Measurements from ENCODE around the gene UBE4B. TPM values are rescaled to one million over a fixed set of nuclear protein-coding genes. Genes with fewer than 3 reads are reported as not detected.
"Not testable (repeated sequence)": the region's sequence is repeated elsewhere in the genome, so short reads cannot be mapped to it uniquely, and the experiment has no call there.

UBE4B gene
- total RNA-seq, 4 donors from 2014 or later = 37.5 to 60.3 (median 51.3) TPM

DNA sequence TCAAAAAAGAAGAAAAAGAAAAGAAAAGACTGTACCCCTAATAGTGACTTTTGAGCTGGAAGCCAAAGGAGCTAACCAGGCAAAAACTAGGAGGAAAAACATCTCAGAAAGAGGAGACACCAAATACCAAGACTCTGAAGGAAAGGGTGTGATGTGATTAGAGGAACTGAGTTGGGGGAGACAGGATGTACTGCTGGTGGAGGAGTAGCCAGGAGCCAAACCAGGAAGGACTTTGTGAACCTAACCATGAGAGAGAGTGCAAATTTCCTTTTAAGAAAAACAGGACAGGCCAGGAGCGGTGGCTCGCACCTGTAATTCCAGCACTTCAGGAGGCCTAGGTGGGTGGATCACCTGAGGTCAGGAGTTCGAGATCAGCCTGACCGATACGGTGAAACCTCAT, 39.8 kb upstream of the UBE4B start:
- intact Hi-C loops (cut with DNase I) = no loop called here

DNA sequence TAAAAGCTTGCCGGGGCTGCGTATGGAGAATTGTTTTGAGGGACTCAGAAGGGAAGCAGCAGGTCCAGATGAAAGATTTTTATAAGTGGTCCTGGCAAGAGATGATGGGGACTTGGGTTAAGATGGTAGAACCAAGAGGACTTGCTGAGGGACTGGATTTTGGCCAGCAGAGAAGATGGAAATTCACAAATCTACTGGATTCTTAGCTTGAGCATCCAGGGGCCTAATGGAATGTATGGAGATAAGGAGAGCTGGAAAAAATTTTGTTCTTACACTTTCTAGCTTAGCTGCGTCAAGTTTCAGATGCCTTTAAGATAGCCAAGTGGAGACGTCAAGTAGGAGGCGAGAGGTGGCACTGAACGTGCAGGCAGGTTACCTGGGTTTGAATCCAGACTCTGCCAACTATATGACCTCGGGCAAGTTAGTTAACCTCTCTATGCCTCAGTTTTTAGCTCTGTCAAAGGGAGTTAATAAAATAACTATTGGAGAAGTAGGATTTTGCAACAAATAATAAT, 39.1 kb upstream of the UBE4B start:
- no peaks in the 10 kb centered on the region for H3K36me3 ChIP-seq
- intact Hi-C loops (cut with DNase I) = no loop called here
- WGBS, 2 donors = 76 to 81% methylated on average over 7 of the region's 7 CpGs
- no peak for TF ChIP-seq POLR2A (IDR thresholded peaks at IDR 0.05)
- TF ChIP-seq, protein P1, sequence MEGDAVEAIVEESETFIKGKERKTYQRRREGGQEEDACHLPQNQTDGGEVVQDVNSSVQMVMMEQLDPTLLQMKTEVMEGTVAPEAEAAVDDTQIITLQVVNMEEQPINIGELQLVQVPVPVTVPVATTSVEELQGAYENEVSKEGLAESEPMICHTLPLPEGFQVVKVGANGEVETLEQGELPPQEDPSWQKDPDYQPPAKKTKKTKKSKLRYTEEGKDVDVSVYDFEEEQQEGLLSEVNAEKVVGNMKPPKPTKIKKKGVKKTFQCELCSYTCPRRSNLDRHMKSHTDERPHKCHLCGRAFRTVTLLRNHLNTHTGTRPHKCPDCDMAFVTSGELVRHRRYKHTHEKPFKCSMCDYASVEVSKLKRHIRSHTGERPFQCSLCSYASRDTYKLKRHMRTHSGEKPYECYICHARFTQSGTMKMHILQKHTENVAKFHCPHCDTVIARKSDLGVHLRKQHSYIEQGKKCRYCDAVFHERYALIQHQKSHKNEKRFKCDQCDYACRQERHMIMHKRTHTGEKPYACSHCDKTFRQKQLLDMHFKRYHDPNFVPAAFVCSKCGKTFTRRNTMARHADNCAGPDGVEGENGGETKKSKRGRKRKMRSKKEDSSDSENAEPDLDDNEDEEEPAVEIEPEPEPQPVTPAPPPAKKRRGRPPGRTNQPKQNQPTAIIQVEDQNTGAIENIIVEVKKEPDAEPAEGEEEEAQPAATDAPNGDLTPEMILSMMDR (IDR thresholded peaks at IDR 0.05) = no peak
- no peaks in the 10 kb centered on the region for H3K9me3 ChIP-seq
- H3K27ac ChIP-seq = peak overlapping the region in 1 of 4 donors; percentile 42
- H3K27me3 ChIP-seq = peaks cover 0 to 24% (median 0%) of the 10 kb centered on the region in 4 donors
- no peak overlapping the region for H3K4me3 ChIP-seq
- DNase-seq = no peak
- H3K4me1 ChIP-seq = peaks cover 6 to 33% (median 17%) of the 10 kb centered on the region in 3 donors

More for the DNA sequence above, 39.8 kb upstream of the UBE4B start:
- DNase-seq = no peak
- TF ChIP-seq, protein P1 (IDR thresholded peaks at IDR 0.05) = no peak
- no peak for TF ChIP-seq POLR2A (IDR thresholded peaks at IDR 0.05)
- Histone ChIP-seq H3K27ac (peak overlapping the region in 1 of 4 donors; percentile 42), H3K27me3 (peaks cover 0 to 17% (median 0%) of the 10 kb centered on the region in 4 donors), H3K9me3 (no peaks in the 10 kb centered on the region), H3K36me3 (no peaks in the 10 kb centered on the region), H3K4me3 (no peak overlapping the region), H3K4me1 (peaks cover 5 to 30% (median 14%) of the 10 kb centered on the region in 3 donors)
- 73 to 87% methylated on average over 5 of the region's 5 CpGs for WGBS, 2 donors

DNA sequence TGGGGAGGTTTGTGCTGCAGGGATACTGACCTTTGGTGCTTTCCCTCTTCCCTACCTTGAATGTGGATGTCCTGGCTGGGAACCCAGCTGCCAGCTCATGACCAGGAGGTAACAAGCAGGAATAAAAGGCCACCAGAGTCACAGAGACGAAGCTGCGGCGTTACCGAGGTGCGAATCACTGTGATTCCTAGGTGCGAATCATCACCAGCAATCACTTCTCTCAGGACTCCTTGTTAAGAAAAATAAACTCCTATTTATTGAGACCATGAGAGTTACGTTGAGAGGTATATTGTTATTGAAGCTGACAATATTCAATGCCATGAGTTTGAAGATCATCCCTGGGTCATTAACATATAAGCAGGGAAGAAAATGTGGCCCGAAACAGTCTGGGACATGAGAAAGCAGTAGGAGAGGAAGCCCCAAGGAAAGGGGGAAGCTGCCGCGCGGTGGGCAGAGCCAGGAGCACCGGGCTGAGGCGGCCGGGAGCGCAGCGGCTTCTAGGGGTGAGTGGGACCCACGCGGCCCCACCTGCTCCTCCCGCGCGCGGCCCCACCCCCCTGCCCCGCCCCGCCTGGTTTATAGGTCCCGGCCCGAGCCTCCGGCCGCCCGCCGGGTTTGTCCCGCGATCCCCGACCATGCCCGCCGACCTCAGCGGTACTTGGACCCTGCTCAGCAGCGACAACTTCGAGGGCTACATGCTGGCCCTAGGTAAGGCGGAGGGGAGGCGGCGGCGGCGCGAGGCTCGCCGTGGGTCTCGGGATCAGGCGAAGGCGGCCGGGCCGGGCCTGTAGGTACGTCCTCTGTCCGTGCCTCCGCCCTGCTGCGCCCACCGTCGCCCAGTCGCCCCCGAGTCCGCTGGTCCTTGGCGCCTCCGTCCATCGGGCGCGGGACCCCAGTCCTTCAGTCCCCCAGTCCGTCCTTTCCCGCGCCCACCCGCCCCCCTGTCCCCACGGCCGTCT, 35.9 kb upstream of the UBE4B start, which contains the start of gene RBP7:
TSS of gene RBP7 (plus strand) at position 605 of the 959 bp plus-strand sequence. CDS start at position 636, 31 bp downstream.
- 15 to 17% methylated on average over 20 to 22 of the region's 71 CpGs for WGBS, 2 donors
- DNase-seq = no peak
- peak within 1 kb of the TSS; percentile 60 to 75 (median 68) for H3K4me3 ChIP-seq
- H3K4me1 ChIP-seq = peaks cover 6 to 19% (median 12%) of the 10 kb centered on the region in 3 donors
- no peaks in the 10 kb centered on the region for H3K36me3 ChIP-seq
- H3K9me3 ChIP-seq = no peaks in the 10 kb centered on the region
- H3K27ac ChIP-seq = peak within 1 kb of the TSS in 3 of 4 donors; percentile 46 to 61 (median 52)
- intact Hi-C loops (cut with DNase I) = no loop called here
- H3K27me3 ChIP-seq = peaks cover 0 to 24% (median 0%) of the 10 kb centered on the region in 4 donors
- TF ChIP-seq POLR2A (IDR thresholded peaks at IDR 0.05) = no peak
- TF ChIP-seq, protein P1 (IDR thresholded peaks at IDR 0.05) = no peak

DNA sequence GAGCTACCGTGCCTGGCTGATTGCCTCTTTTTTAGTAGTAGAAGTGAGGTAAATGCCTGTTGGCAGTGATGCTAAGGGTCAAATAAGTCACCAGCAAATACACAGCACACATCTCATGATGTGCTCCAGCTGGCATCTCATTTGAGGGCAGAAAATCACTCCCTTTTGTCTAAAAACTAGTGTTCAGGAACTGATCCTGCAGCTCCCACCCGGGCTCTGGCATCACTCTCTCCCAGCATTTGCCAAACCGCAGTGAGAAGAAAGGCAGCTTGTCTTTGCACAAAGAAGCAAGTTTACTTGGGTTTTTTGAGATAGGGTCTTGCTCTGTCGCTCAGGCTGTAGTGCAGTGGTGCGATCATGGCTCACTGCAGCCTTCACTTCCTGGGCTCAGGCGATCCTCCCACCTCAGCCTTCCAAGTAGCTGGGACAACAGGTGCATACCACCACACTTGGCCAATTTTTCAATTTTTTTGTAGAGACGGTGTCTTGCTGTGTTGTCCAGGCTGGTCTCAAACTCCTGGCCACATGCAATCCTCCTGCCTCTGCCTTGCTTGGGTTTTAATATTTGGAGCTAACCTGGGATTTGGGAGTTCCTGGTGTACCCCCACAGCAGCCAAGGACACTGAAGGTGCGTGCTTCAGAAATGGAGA, 31.6 kb upstream of the UBE4B start:
- H3K27ac ChIP-seq = no peak overlapping the region
- H3K36me3 ChIP-seq = no peaks in the 10 kb centered on the region
- no peak overlapping the region for H3K4me3 ChIP-seq
- WGBS, 2 donors = 73 to 75% methylated on average over 6 to 8 of the region's 8 CpGs
- intact Hi-C loops (cut with DNase I) = no loop called here
- no peaks in the 10 kb centered on the region for H3K9me3 ChIP-seq
- H3K4me1 ChIP-seq = peaks cover 6 to 21% (median 12%) of the 10 kb centered on the region in 3 donors
- DNase-seq = no peak
- H3K27me3 ChIP-seq = peaks cover 0 to 19% (median 0%) of the 10 kb centered on the region in 4 donors
- TF ChIP-seq POLR2A (IDR thresholded peaks at IDR 0.05) = no peak
- TF ChIP-seq, protein P1 (IDR thresholded peaks at IDR 0.05) = no peak

DNA sequence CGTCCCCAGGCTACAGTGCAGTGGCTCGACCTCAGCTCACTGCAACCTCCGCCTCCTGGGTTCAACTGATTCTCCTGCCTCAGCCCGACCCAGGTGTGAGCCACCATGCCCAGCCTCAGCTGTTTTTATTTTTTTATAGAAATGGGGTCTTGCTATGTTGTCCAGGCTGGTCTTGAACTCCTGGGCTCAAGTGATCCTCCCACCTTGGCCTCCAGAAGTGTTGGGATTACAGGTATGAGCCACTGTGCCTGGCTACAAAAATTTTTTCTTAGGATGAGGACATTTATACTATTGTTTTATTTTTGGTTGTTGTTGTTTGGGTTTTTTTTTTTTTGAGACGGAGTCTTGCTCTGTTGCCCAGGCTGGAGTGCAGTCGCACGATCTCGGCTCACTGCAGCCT, 27.5 kb upstream of the UBE4B start:
- intact Hi-C loops (cut with DNase I); H3K4me3 ChIP-seq; H3K9me3 ChIP-seq; H3K27ac ChIP-seq; H3K27me3 ChIP-seq; DNase-seq: not testable (repeated sequence)
- WGBS, 2 donors = 89 to 96% methylated on average over 8 of the region's 8 CpGs
- peaks cover 0 to 12% (median 0%) of the 10 kb centered on the region in 3 donors for H3K4me1 ChIP-seq
- peaks cover 0 to 17% (median 0%) of the 10 kb centered on the region in 3 donors for H3K36me3 ChIP-seq

Measured in esophagus squamous epithelium (tissue), 5 donors.